ENCODE measurements around the gene ACSL4.
A peak's percentile ranks its signal among the peaks of the same experiment; 100 is the strongest.
"Not testable (repeated sequence)": the region's sequence is repeated elsewhere in the genome, so short reads cannot be mapped to it uniquely, and the experiment has no call there.

ACSL4 gene

DNA sequence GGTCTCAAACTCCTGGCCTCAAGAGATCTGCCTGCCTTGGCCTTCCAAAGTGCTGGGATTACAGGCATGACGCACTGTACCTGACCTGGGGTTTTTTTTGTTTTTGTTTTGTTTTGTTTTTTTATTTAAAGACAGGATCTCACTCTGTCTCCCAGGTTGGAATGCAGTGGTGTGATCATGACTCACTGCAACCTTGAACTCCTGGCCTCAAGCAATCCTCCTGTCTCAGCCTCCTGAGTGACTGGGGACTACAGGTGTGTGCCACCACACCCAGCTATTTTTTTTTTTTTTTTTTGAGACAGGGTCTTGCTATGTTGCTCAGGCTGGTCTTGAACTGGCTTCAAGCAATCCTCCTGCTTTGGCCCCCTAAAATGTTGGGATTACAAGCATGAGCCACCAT, 8.1 kb downstream of the ACSL4 start:
- DNase-seq, result not testable (repeated sequence)

DNA sequence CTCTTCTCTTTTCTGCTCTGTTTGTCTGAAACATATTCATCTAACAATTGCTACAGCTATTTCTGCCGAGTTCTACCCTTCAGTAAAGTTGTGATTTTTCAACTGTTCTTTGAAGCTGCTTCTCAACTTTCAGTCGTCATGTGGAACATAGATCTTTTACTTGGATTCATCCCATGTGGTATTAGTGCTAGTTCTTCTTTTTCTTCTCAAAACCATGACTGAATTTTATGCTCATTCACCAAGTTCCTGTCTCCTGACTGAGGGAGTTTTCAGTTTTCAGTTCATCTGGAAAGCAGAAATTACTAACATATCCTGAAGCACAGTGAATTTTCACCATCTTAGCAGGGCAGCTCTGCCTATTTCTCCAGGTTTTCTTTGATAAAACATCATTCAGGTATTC, 12.1 kb downstream of the ACSL4 start:
- peak; percentile 35 for DNase-seq

DNA sequence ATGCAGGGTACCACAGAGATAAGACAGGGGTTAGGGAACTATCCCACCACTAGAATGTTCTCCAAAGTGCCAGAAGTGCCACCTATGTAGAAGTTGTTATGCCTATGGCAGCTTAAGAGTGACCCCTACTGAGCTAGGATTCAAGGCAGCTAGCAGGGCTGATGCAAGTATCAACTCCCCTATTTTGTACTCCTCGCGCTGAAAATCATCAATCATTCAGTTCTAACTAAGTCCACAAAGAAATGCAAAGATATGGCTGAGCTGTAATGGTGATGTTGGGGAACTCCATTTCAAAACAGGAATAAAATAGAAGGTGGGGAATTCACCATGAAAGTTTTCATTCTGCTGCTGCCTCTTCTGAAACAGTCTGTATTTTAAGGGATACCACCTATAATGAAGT, 13.8 kb downstream of the ACSL4 start:
- DNase-seq, result peak; percentile 27

DNA sequence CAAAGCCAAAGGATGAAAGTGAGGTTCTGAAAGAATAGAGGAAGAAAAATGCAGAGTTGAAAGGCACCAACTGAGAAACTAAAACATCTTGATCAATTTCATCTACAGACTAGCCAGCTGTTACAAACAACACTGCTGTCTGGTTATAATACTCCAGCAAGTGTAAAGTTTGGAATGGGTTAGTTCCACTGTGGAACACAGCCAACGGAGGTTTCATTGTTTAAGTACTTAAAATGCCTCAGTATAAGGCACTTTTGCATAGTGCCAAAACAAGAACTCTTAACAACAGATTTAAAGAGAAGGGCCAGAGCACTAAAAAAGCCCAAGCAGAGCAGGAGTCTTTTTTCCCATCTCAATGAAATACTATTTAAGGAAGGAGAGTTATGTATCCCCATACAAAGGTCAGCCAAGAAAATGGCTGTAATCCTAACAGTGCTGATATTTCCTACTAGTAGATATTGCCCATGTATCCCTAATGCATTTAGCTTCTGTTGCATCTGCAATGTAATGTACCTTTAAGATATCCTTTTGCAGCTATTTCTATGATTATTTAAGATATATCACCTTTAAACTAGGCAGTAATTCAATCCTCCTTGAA, 16.5 kb downstream of the ACSL4 start:
- DNase-seq, result no peak

DNA sequence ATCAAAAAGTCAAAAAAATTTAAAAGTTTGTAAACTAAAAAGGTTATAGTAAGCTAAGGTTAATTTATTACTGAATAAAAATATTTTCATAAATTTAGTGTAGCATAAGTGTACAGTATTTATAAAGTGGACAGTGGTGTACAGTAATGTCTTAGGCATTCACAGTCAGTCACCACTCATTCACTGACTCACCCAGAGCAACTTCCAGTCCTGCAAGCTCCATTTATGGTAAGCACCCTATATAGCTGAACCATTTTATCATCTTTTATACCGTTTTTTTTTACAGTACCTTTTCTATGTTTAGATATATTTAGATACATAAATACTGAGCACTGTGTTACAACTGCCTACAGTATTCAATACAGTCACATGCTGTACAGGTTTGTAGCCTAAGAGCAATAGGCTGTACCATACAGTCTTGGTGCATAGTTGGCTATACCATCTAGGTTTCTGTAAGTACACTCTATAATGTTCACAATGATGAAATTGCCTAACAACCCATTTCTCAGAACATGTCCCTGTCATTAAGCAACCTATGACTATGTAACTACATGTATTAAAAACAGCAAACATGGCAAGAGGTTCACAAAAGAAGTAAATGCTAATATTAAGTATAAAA, 18.6 kb downstream of the ACSL4 start:
- no peak for DNase-seq

DNA sequence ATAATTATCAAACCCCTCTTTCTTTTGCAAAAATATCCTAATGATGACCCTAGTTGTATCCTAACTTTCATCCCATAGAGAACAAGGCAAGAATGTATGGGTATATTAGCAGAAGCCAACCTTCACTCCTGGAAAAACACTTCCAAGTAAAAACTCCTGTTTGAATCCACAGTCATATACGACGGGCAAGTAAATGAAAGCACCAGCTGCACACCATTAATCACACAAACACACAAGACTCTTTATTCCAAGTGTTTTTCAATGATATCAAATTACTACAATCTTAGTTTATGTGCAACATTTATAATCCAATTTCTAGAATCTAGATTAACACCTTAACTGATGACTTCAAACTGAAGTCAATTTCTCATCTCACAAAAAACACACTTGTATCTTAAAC, 22.9 kb downstream of the ACSL4 start:
- no peak for DNase-seq

DNA sequence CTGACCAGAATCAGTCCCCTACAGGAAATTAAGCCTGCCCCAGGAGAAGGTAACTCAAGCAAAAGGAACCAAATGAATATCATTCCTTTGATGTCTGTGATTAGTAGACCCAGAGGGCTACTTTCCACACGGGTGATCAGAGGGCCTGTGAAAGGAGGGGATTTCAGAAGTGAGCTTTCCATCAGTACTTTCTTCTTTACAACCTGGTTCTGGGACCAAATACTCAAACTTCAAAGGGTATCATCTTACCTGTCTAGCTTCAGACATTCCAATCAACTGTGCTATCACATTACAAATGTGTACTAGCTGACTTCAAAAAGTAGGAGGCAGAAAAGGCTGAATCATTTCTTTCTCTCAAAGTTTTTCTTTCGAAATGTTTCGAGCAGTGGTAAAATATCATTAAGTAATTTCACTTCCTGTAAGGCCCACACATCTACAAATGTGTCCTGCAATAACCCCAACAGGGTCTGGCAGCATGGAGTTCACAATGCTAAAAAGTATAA, 23.9 kb downstream of the ACSL4 start:
- DNase-seq, result peak; percentile 36

DNA sequence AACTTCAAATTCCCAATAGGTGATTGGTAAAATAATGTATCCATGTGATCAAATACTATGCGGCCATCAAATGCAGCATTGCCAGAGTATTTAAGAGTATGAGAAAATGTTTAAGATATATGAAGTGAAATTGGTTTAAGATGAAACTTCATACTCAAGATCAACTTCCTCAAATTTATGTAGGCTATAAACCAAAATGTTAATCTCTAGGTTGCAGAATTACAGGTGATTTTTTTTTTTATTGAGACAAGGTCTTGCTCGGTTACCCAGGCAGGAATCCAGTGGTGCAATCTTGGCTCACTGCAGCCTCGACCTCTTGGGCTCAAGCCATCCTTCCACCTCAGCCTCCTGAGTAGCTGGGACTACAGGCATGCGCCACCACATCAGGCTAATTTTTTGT, 25.3 kb downstream of the ACSL4 start:
- peak; percentile 35 for DNase-seq

DNA sequence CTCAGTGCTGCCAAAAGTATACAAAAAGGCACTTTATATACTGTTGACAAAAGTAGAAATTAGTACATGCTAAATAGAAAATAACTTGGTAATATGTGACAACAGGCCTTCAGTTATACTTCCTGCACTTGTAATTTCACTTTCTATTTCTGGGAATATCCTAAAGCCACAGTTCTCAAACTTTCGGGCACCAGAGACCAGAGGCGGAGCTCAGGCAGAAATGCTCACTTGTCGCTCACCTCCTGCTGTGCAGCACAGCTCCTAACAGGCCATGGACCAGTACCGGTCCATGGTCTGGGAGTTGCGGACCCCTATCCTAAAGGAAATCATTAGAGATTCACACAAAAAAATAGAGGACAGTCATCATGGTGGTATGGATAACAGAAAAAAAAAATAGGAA, 25.7 kb downstream of the ACSL4 start:
- peak; percentile 81 for DNase-seq

DNA sequence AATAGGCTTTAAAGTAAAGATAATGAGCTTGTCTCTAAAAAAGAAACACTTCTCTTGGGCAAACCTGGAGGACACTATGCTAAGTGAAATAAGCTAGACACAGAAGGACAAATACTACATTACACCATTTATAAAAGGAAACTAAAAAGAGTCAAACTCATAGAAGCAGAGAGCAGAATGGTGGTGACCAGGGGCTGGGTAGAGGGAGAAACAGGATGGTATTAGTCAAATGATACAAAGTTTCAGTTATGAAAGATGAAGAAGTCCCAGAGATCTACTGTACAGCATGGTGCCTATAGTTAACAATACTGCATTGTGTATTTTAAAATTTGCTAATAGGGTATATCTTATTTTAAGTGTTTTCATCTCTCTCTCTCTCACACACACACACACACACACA, 28.5 kb downstream of the ACSL4 start:
- DNase-seq, result no peak

DNA sequence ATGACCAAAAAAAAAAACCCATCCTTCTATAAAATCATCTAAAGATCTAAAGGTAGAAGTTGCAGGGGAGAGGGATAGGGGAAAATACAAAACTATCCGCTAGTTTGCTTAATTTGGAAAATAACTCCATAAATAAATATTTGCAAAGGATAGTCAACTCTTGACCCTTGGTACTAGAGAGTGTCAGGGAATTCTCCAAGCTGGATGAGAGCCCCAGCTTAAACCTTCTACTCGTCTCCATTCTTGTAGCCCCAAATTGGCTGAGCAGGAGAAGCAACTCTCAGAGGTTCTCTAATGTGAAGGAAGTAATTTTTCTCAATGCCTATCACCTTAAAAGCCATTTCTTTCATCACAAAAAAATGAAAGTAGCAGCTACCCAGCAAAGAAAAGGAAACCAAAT, 35.2 kb downstream of the ACSL4 start:
- DNase-seq, result no peak

DNA sequence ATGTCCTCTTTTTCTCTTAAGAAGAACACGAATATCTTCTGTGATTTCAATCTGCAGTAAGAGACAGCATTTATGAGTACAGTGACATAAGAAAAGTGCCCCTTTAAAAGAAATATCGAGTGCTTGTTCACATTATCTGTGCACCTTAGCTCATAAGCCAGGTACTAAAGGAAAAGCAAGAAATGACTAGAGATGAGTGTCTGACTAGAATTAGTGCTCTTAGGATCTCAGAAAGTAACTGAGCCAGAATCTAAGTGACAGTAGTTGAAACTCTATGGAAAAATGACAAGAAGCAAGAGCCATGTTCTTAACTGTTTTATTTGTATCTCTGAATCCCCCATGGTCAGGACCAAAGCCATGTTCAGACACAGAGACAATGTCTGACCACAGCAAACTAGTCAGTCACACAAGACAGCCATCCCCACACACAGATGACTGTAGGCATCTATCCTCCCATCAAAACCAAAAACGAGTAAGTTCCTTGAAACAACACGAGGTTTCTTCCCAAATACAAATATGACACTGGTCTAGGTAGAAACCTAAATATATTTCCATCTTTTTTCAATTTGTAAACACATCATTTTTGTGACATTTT, 36.8 kb downstream of the ACSL4 start:
- no peak for DNase-seq

DNA sequence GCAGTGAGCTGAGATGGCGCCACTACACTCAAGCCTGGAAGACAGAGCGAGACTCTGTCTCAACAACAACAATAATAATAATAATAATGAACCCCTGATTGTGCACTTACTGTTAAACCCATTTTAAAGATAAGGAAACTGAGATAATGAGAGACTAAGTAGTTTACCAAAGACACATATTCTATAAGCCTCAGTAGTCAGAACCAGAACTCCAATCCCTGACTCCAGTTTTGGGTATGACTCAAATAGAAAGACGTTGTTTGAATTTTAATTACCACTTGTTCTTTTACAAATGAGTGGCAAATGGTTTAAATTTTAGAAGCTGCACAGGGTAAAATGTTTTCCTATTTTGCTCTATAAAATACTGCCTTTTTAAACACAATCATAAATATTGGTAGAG, 37.4 kb downstream of the ACSL4 start:
- no peak for DNase-seq

DNA sequence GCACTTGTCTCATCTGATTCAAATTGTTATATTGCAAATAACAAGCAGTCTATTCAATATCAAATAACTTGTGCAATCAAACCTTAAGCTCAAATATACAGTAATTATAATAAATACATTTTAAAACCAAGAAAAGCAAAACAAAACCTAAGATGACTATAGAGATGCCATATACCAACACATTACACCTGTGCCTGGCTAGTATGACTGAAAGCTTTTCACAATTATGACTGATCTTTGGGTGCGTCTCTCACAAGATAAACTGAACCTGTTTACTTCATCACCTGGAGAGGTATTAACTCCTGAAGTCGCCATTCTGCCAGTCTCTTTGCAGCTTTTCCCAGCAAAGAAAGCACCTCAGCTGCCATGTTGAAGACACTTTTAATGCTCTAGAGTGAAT, 41.3 kb downstream of the ACSL4 start:
- no peak for DNase-seq

DNA sequence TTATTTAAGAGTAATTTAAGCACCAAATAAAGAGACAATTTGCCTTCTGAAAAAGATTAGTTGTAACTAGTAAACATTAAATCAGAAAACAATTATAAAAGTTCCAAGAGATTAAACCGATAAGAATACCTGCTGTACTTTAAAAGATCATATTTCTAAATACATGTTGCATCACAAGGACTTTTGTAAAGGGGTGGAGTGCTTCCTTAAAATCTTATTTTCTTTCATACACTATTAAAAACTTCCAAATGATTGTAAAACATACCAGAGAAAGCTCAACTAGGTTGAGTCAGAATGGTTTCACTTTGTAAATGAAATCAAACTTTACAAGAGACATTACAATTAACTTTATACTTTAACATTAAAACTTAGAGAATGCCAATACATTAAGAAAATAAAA, 41.8 kb downstream of the ACSL4 start:
- DNase-seq, result no peak

DNA sequence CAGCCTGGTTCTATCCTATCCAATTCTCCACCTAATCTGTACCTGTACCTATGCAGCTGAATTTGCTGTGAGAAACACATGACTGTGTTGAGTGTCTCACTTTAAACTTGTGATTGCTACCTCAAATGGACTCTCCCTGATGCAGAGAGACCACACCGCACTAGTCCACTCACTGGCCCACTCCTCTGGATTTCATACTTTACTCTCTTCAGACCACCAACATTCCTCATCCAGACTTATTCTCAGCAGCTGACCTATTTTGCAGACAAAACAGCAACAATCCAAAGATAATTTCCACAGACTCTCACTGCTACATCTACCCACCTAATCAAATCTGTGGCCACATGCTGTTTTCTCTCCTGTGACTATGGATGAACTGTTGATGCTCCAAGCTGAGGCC, 45.2 kb downstream of the ACSL4 start:
- DNase-seq, result no peak

DNA sequence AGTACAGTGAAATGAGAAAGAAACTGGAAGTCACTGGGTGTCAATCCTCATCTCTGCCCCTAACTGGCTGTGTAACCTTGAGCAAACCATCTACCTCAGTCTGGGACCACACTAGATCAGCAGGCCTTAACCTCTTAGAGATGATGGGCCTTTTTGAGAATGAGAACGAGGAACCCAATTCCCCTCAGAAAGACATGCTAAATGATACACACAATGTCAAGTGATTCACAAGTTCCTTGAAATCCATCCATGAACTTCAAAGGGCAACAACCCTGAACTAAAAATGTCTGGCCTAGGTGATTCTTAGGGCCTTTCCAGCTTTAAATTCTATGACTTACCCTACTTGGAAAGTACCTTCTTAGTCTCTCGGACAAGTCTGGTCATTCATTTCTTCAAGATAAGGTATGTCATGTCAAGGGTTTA, 47.4 kb downstream of the ACSL4 start:
- DNase-seq, result no peak

DNA sequence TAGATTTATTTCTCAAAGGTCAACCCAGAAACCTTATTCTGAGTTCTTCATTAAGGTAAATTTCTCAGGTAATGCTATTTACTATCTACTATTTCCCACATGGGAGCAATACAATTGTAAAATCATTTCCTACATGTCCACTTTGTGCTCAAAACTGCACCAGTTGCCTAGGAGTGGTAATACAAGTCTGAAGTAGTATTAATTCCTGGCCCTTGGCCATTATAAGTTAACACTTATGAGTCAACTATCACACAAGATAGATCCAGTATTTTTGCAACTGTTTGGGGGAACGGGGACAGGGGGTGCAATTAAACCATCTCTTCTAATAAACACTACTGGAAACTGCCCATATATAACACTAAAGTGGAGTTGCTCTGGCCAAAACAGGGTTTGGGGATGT, 48.9 kb downstream of the ACSL4 start:
- DNase-seq, result no peak

DNA sequence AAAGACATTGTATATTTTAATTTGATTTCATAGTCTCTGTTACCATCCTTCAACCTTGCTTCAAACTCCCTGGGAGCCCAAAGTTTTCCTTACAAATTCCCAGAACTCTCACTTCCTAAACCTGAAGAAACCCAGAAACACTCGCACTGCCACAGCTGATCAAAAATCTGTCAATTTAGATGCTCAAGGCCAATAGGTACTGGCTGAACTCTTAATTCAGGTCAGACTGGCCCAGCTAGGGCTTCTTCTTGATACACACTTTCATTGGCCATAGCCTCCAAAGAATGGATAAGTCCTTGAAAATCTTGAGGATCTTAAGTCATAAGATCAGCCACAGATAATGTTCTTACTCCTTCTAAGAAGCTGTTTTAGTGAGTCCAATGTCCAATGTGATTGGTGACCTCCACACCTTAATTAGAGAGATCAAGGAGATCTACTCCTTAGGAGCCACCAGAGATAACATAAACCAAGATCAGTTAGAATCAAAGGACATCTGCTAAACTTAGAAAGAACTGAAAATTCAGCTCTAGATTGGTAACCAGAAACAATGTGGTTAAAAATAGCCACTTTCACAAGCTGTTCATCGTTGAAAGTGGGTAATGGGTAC, 51.5 kb downstream of the ACSL4 start:
- no peak for DNase-seq

DNA sequence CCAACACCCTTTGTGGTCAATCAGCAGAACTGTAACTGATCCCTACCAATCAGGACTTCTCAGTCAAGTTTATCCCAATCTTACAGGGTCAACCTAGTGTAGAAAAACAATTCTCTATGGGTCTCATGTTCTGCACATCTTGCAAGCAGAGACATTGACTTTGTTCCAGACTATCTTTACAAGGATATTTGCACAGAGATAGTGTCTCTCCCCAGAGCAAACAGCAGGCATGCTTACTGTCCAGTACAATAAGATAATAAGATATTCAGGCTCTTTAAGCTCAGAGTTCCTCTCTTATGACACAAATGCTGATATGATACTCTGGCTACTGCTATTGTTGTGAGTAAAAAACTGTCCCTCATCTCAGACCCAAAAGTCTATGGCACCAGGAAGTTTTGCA, 53.2 kb downstream of the ACSL4 start:
- no peak for DNase-seq

DNA sequence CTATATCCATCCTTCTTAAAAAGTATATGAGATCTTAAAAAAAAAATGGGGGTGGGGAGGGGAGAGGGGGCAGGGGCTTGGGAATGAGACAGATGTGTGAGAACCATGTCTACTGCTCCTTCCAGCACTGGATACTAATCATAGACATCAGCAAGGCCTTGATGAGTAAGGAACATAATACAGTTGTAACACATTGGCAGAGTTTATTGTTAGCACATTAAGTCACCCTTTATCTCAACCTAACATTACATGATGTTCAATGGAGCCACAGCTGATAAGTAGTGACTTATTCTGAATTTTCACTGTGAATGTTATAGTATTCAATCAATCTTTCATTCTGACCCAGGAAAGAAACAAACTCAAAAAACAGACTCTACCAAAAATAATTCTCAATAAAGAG, 60.8 kb downstream of the ACSL4 start:
- peak; percentile 46 for DNase-seq

DNA sequence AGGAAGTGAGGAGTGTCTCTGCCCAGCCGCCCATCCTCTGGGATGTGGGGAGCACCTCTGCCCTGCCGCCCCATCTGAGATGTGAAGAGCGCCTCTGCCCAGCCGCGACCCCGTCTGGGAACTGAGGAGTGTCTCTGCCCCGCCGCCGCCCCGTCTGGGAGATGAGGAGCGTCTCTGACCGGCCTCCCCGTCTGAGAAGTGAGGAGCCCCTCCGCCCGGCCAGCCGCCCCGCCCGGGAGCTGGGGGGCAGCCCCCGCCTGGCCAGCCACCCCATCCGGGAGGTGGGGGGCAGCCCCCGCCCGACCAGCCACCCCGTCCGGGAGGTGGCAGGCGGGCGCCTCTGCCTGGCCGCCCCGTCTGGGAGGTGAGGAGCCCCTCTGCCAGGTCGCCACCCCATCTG, 61.9 kb downstream of the ACSL4 start:
- DNase-seq, result not testable (repeated sequence)

DNA sequence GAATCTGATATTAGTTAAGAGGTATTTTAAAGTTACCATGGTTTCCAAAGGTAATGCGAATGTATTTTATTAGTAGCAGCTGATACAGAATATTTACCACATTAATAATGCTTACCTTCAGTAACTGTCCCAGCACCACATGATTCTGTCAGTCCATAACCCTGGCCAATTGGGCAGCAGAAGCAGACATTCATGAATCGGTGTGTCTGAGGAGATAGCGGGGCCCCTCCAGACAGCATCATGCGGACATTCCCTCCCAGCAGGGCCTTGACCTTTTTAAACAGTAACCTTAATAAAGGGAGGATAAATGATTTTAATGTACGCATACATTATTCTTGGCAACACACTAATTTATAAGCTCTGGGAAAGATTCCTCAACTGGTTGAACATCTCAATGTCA, 65.1 kb downstream of the ACSL4 start:
- DNase-seq, result no peak

DNA sequence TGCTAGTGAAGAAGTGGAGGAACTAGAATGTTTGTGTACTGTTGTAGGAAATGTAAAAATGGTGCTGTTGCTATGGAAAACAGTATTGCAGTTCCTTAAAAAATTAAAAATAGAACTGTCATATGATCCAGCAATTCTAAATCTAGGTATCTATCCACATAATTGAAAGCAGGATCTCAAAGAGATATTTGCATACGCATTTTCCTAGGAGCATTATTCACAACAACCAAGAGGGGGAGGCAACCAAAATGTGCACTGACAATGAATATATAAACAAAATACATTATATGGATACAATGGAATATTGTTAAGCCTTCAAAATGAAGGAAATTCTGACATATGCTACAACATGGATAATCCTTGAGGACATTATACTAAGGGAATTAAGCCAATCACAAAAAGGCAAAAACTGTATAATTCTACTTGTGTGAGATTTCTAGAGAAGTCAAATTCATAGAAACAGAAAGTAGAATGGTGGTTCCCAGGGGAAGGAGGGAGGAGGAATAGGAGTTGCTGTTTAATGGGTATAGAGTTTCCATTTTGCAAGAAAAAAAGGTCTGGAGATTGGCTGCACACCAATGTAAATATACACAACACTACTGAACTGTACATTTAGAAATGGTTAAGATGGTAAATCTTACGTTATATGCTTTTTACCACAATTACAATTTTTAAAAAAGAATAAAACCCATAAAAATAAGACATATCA, 72.5 kb downstream of the ACSL4 start:
- peak; percentile 5 for DNase-seq

Data from OCI-M1 (cell line).